HepG2 (cell line): ENCODE results near the gene ENAH.

Source experiments
- MIER3 ChIP-seq: IDR thresholded peaks from 2 replicates; pipeline ENCODE4 v1.6.1; 2016; ENCODE audit warnings: missing compliant biosample characterization, borderline replicate concordance
- TF ChIP-seq, protein P1 (sequence below): sonication (generic); formaldehyde crosslinking; IDR thresholded peaks from 2 replicates; pipeline ENCODE4 v1.5.0; 2020; ENCODE audit warnings: mild to moderate bottlenecking, missing genetic modification reagents, moderate library complexity

DNA sequence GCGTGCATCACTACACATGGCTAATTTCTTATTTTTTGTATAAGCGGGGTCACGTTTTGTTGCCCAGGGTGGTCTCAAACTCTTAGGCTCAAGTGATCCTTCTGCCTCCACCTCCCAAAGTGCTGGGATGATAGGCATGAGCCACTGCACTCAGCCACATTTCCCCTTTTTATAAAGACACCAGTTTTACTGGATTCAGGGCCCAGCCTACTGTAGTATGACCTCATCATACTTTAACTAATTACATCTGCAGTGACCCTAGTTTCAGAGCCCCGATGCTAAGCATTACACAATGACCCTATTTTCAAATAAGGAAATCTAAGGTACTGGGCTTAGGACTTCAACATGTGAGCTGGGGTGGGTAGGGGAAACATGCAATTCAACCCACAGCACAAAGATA, 31.8 kb upstream of the ENAH start:
- no peak for TF ChIP-seq MIER3 (CRISPR knock-in tag)
- TF ChIP-seq, protein P1, sequence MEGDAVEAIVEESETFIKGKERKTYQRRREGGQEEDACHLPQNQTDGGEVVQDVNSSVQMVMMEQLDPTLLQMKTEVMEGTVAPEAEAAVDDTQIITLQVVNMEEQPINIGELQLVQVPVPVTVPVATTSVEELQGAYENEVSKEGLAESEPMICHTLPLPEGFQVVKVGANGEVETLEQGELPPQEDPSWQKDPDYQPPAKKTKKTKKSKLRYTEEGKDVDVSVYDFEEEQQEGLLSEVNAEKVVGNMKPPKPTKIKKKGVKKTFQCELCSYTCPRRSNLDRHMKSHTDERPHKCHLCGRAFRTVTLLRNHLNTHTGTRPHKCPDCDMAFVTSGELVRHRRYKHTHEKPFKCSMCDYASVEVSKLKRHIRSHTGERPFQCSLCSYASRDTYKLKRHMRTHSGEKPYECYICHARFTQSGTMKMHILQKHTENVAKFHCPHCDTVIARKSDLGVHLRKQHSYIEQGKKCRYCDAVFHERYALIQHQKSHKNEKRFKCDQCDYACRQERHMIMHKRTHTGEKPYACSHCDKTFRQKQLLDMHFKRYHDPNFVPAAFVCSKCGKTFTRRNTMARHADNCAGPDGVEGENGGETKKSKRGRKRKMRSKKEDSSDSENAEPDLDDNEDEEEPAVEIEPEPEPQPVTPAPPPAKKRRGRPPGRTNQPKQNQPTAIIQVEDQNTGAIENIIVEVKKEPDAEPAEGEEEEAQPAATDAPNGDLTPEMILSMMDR (CRISPR knock-in tag) = no peak
